NB4 (cell line): ENCODE measurements around the gene SMIM38.

Experiments used
- MYC ChIP-seq: IDR thresholded peaks from 2 replicates; pipeline ENCODE4 v1.6.1; 2011; ENCODE audit warnings: low read depth, low read length
- POLR2A ChIP-seq: IDR thresholded peaks from 2 replicates; pipeline ENCODE4 v1.6.1; 2011; ENCODE audit warnings: mild to moderate bottlenecking; ENCODE audit not compliant: insufficient read length; ENCODE audit errors: extremely low read depth
- TF ChIP-seq, protein P1 (sequence below): IDR thresholded peaks from one replicate; pipeline ENCODE4 v1.5.1; 2012; ENCODE audit warnings: low read depth, low read length
- TF ChIP-seq, protein P2 (sequence below): IDR thresholded peaks from 2 replicates; pipeline ENCODE4 v1.6.1; 2011; ENCODE audit warnings: low read depth, low read length

DNA sequence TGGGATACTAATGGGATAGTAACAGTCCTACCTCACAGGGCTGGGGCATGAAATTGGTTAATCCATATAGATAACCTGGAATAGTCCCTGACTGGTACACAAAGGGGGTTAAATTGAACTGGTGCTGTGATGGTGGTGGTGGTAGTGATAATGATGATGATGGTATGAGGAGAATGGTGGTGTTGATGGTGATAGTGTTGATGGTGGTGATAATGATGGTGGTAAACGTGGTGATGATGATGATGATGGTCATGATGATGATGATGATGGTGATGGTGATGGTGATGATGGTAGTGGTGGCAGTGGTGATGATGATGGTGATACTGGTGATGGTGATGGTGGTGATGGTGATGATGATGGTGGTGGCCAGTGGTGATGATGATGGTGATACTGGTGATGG is 38.7 kb downstream of the SMIM38 start:
- TF ChIP-seq POLR2A (no peak), MYC (no peak)
- TF ChIP-seq, protein P1, sequence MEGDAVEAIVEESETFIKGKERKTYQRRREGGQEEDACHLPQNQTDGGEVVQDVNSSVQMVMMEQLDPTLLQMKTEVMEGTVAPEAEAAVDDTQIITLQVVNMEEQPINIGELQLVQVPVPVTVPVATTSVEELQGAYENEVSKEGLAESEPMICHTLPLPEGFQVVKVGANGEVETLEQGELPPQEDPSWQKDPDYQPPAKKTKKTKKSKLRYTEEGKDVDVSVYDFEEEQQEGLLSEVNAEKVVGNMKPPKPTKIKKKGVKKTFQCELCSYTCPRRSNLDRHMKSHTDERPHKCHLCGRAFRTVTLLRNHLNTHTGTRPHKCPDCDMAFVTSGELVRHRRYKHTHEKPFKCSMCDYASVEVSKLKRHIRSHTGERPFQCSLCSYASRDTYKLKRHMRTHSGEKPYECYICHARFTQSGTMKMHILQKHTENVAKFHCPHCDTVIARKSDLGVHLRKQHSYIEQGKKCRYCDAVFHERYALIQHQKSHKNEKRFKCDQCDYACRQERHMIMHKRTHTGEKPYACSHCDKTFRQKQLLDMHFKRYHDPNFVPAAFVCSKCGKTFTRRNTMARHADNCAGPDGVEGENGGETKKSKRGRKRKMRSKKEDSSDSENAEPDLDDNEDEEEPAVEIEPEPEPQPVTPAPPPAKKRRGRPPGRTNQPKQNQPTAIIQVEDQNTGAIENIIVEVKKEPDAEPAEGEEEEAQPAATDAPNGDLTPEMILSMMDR = no peak
- TF ChIP-seq, protein P2, sequence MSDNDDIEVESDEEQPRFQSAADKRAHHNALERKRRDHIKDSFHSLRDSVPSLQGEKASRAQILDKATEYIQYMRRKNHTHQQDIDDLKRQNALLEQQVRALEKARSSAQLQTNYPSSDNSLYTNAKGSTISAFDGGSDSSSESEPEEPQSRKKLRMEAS = no peak
